Measurements from ENCODE around the gene RUNX1. TPM values are rescaled to one million over a fixed set of nuclear protein-coding genes. Genes with fewer than 3 reads are reported as not detected.

RUNX1 gene
- total RNA-seq, 6 experiments from 2014 or later = 2.9 to 18.3 (median 4.3) TPM

DNA sequence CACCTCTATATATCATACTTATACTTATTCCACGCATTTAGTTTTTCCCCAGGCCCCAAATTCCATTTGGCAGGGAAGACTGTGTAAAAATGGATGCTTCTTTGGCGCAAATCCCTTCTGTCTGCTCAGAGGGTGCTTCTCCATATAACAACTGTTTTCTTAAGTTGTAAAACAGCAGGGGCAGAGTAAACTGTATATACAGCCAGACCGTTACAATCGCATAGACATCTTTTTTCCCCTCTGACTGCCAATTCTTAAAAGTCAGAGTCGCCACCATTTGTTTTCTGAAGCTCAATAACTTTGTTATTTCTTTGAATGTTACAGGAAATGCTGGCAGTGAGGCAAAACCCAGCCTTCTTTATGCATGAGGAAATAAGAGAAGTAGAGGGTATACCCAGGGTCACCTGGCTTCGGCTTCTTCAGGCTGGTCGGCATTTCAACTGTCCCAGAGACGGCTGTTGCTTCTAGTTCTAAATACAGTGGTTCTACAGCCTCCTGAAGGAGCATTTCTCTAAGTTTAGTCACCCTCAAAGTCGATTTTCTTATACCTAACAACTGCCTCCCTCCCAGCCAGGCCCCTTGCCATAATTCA lies 191.9 kb downstream of the RUNX1 start:
- Histone ChIP-seq H3K9me3 (no peaks in the 10 kb centered on the region), H3K4me1 (no peaks in the 10 kb centered on the region), H3K27me3 (no peaks in the 10 kb centered on the region), H3K36me3 (peaks cover 0 to 4% (median 4%) of the 10 kb centered on the region in 4 donors), H3K27ac (no peak overlapping the region), H3K4me3 (no peak overlapping the region)
- WGBS (ENCODE audit: insufficient coverage, low coverage, low lambda C conversion rate, missing lambda C conversion rate) = 67% methylated on average over 8 of the region's 9 CpGs
- no peak for ATAC-seq
- no peak for DNase-seq
- TF ChIP-seq POLR2A (IDR thresholded peaks at IDR 0.05) = no peak
- TF ChIP-seq, protein P1, sequence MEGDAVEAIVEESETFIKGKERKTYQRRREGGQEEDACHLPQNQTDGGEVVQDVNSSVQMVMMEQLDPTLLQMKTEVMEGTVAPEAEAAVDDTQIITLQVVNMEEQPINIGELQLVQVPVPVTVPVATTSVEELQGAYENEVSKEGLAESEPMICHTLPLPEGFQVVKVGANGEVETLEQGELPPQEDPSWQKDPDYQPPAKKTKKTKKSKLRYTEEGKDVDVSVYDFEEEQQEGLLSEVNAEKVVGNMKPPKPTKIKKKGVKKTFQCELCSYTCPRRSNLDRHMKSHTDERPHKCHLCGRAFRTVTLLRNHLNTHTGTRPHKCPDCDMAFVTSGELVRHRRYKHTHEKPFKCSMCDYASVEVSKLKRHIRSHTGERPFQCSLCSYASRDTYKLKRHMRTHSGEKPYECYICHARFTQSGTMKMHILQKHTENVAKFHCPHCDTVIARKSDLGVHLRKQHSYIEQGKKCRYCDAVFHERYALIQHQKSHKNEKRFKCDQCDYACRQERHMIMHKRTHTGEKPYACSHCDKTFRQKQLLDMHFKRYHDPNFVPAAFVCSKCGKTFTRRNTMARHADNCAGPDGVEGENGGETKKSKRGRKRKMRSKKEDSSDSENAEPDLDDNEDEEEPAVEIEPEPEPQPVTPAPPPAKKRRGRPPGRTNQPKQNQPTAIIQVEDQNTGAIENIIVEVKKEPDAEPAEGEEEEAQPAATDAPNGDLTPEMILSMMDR (IDR thresholded peaks at IDR 0.05) = no peak
- intact Hi-C loops (cut with DNase I) = no loop called here

GRCh38 chr21:34852448-34852847 lies 196.7 kb downstream of the RUNX1 start:
- ATAC-seq (no peak), DNase-seq (no peak)
- 67% methylated on average over 3 of the region's 3 CpGs for WGBS (ENCODE audit: insufficient coverage, low coverage, low lambda C conversion rate, missing lambda C conversion rate)
- H3K36me3 ChIP-seq = peaks cover 0 to 8% (median 0%) of the 10 kb centered on the region in 4 donors
- no peaks in the 10 kb centered on the region for H3K27me3 ChIP-seq
- no peaks in the 10 kb centered on the region for H3K9me3 ChIP-seq
- no peak overlapping the region for H3K4me3 ChIP-seq
- no peak overlapping the region for H3K27ac ChIP-seq
- intact Hi-C loops (cut with DNase I) = no loop called here
- no peaks in the 10 kb centered on the region for H3K4me1 ChIP-seq
- TF ChIP-seq, protein P1 (IDR thresholded peaks at IDR 0.05) = no peak

GRCh38 chr21:34850166-34850690 lies 198.9 kb downstream of the RUNX1 start:
- intact Hi-C loops (cut with DNase I) = no loop called here
- WGBS (ENCODE audit: insufficient coverage, low coverage, low lambda C conversion rate, missing lambda C conversion rate) = 82% methylated on average over 3 of the region's 11 CpGs

GRCh38 chr21:34846601-34847112 lies 202.4 kb downstream of the RUNX1 start:
- H3K27ac ChIP-seq = no peak overlapping the region
- H3K9me3 ChIP-seq = no peaks in the 10 kb centered on the region
- ATAC-seq (no peak), DNase-seq (no peak)
- WGBS (ENCODE audit: insufficient coverage, low coverage, low lambda C conversion rate, missing lambda C conversion rate) = 52% methylated on average over 4 of the region's 11 CpGs
- intact Hi-C loops (cut with DNase I) = no loop called here
- TF ChIP-seq POLR2A (IDR thresholded peaks at IDR 0.05) = no peak
- H3K27me3 ChIP-seq = no peaks in the 10 kb centered on the region
- H3K36me3 ChIP-seq = peaks cover 0 to 6% (median 0%) of the 10 kb centered on the region in 4 donors
- peaks cover 0 to 3% (median 0%) of the 10 kb centered on the region in 4 donors for H3K4me1 ChIP-seq
- no peak overlapping the region for H3K4me3 ChIP-seq

More at GRCh38 chr21:34850166-34850690, 198.9 kb downstream of the RUNX1 start:
- Histone ChIP-seq H3K36me3 (peaks cover 0 to 8% (median 0%) of the 10 kb centered on the region in 4 donors), H3K9me3 (no peaks in the 10 kb centered on the region), H3K4me3 (no peak overlapping the region), H3K27me3 (no peaks in the 10 kb centered on the region), H3K27ac (no peak overlapping the region), H3K4me1 (no peaks in the 10 kb centered on the region)
- TF ChIP-seq, protein P1 (IDR thresholded peaks at IDR 0.05) = no peak
- TF ChIP-seq POLR2A (IDR thresholded peaks at IDR 0.05) = no peak
- ATAC-seq = no peak
- DNase-seq = no peak

Data from right lobe of liver (tissue), 6 donors.